GM12892 (cell line): ENCODE measurements around the gene PARP1.

Experiments used
- POLR2A ChIP-seq: IDR thresholded peaks from 2 replicates; pipeline ENCODE4 v1.6.1; 2011; ENCODE audit warnings: low read depth, low read length, control low read depth
- POLR2AphosphoS5 ChIP-seq: IDR thresholded peaks from 2 replicates; pipeline ENCODE4 v1.6.1; 2011; ENCODE audit warnings: low read depth, low read length, control low read depth
- TAF1 ChIP-seq: IDR thresholded peaks from 2 replicates; pipeline ENCODE4 v1.6.1; 2011; ENCODE audit warnings: low read depth, mild to moderate bottlenecking, control low read depth, low read length, borderline replicate concordance

GRCh38 chr1:226327761-226328162, 80.1 kb downstream of the PARP1 start:
- TF ChIP-seq TAF1 (no peak), POLR2AphosphoS5 (no peak), POLR2A (no peak)
